Left lung (tissue), 10 donors: Measurements from ENCODE around the gene SLC43A3. TPM values are rescaled to one million over a fixed set of nuclear protein-coding genes. Genes with fewer than 3 reads are reported as not detected.

Source experiments
- ATAC-seq: fragments of 200-7000 bp; cut with Tn5 transposase; one replicate; pipeline ENCODE4 v1.9.1; 2020; ENCODE audit warnings: moderate library complexity
- DNase-seq, 4 donors: peaks; one replicate each; pipeline ENCODE4 v3.0.0-alpha.2; 2013 to 2020
- H3K27ac ChIP-seq, 2 donors: fragments of 200-600 bp; sonication (generic) in 1 of 2; one replicate each; pipeline versions ENCODE4 v1.5.0 to v1.8.0; 2020 to 2021
- H3K27me3 ChIP-seq, 2 donors: fragments of 200-600 bp; sonication (generic) in 1 of 2; one replicate each; pipeline versions ENCODE4 v1.5.0 to v1.8.0; 2020 to 2021
- H3K36me3 ChIP-seq, 2 donors: fragments of 200-600 bp; sonication (generic) in 1 of 2; one replicate each; pipeline versions ENCODE4 v1.5.0 to v1.8.0; 2020 to 2021
- H3K4me1 ChIP-seq, 2 donors: fragments of 200-600 bp; one replicate each; pipeline ENCODE4 v1.8.0; 2021
- H3K4me3 ChIP-seq, 2 donors: fragments of 200-600 bp; sonication (generic) in 1 of 2; one replicate each; pipeline versions ENCODE4 v1.5.0 to v1.8.0; 2020 to 2021; ENCODE audit warnings: mild to moderate bottlenecking in 1 of 2
- H3K9me3 ChIP-seq, 2 donors: fragments of 200-600 bp; sonication (generic) in 1 of 2; one replicate each; pipeline versions ENCODE4 v1.5.0 to v1.8.0; 2020 to 2021
- CTCF ChIP-seq, 2 donors: fragments of 200-600 bp; sonication (generic) in 1 of 2; IDR thresholded peaks; one replicate each; pipeline versions ENCODE4 v1.5.0 to v1.8.0; 2021; ENCODE audit warnings: antibody characterized with exemption in 2 of 2
- intact Hi-C, 2 donors: fragments of 100-400 bp; cut with DNase I; formaldehyde crosslinking; loops; one replicate each; pipeline versions ENCODE4 v1.11.2 to v1.14.2; 2022
- polyA plus RNA-seq, 6 donors: library from polyadenylated mRNA; unstranded; fragments of 120-200 nt; gene quantifications; one replicate each; pipeline ENCODE4 v1.2.1, GENCODE V29; 2013; ENCODE audit not compliant: insufficient read length in 6 of 6
- total RNA-seq, 2 donors: library from RNA; stranded (reverse); fragmentation: NEBNext Ultra II Directional; extraction: Animal tissue kit (Norgen Biotek cat#: 25700); gene quantifications; one replicate each; pipeline ENCODE4 v1.2.1, GENCODE V29; 2021
- donor health status: DM: no; HTN: yes; CAD: no.
- donor health status: DM: no; HTN: no; CAD: no.

Gene SLC43A3
- total and polyA plus RNA-seq, 8 donors, result 35.0 to 185 (median 40.8) TPM

- peak in 1 of 2 donors; percentile 30 for TF ChIP-seq CTCF (IDR thresholded peaks at IDR 0.05)
- H3K27ac ChIP-seq, result no peak within 1 kb of the TSS
- H3K4me3 ChIP-seq, result peak within 1 kb of the TSS; percentile 29 to 47
- DNase-seq (peak; percentile 41 to 91 (median 54)), ATAC-seq (peak; percentile 38)
- no peaks in the 10 kb centered on the region for H3K9me3 ChIP-seq
- H3K36me3 ChIP-seq, result no peaks in the 10 kb centered on the region
- intact Hi-C loops, result no loop called here
- H3K27me3 ChIP-seq, result peaks cover 11 to 57% of the 10 kb centered on the region in 2 donors
- H3K4me1 ChIP-seq, result peaks cover 25 to 44% of the 10 kb centered on the region in 2 donors
These were observed 33.3 kb upstream of the SLC43A3 start, which contains the start of gene RTN4RL2 for GRCh38 chr11:57460022-57460757. Gene RTN4RL2 (plus strand): TSS chr11:57460528. CDS start chr11:57460866, 338 bp downstream.

GRCh38 chr11:57459164-57460021 is 32.5 kb upstream of the SLC43A3 start:
- TF ChIP-seq CTCF (IDR thresholded peaks at IDR 0.05), result no peak
- peak; percentile 9 for ATAC-seq
- peak in 1 of 4 donors; percentile 88 for DNase-seq
- Histone ChIP-seq H3K27me3 (peaks cover 11 to 57% of the 10 kb centered on the region in 2 donors), H3K4me3 (peak overlapping the region; percentile 29 to 47), H3K9me3 (no peaks in the 10 kb centered on the region), H3K36me3 (no peaks in the 10 kb centered on the region), H3K27ac (no peak overlapping the region), H3K4me1 (peaks cover 25 to 44% of the 10 kb centered on the region in 2 donors)
- intact Hi-C loops, result loop anchor here in 1 of 2 donors (5.0 kb wide), 1 partner anchor 68 kb away; no protein-coding TSS in a partner anchor

GRCh38 chr11:57458410-57459163 is 31.7 kb upstream of the SLC43A3 start:
- peak; percentile 69 to 73 for TF ChIP-seq CTCF (IDR thresholded peaks at IDR 0.05)
- Histone ChIP-seq H3K9me3 (no peaks in the 10 kb centered on the region), H3K4me1 (peaks cover 25 to 44% of the 10 kb centered on the region in 2 donors), H3K27ac (no peak overlapping the region), H3K27me3 (peaks cover 11 to 57% of the 10 kb centered on the region in 2 donors), H3K4me3 (peak overlapping the region; percentile 29 to 47), H3K36me3 (no peaks in the 10 kb centered on the region)
- ATAC-seq, result peak; percentile 62
- DNase-seq, result peak in 1 of 4 donors; percentile 88
- intact Hi-C loops, result loop anchor here in 1 of 2 donors (5.0 kb wide), 1 partner anchor 69 kb away; no protein-coding TSS in a partner anchor

- no peak for DNase-seq
- peak; percentile 2 for ATAC-seq
- Histone ChIP-seq H3K9me3 (no peaks in the 10 kb centered on the region), H3K27me3 (peaks cover 11 to 57% of the 10 kb centered on the region in 2 donors), H3K4me3 (peak overlapping the region; percentile 29 to 47), H3K4me1 (peaks cover 31 to 44% of the 10 kb centered on the region in 2 donors), H3K27ac (no peak overlapping the region), H3K36me3 (no peaks in the 10 kb centered on the region)
- intact Hi-C loops, result loop anchor here in 1 of 2 donors (5.0 kb wide), 1 partner anchor 69 kb away; no protein-coding TSS in a partner anchor
- no peak for TF ChIP-seq CTCF (IDR thresholded peaks at IDR 0.05)
These were observed 31.1 kb upstream of the SLC43A3 start for GRCh38 chr11:57458060-57458409.
